H9 (cell line): ENCODE measurements around the gene SCYL3. TPM values are rescaled to one million over a fixed set of nuclear protein-coding genes. Genes with fewer than 3 reads are reported as not detected.

Source experiments
- DNase-seq: peaks from one replicate; pipeline ENCODE4 v3.0.0-alpha.2; 2017
- H2AFZ ChIP-seq: one replicate; pipeline ENCODE4 v1.6.1; 2013; ENCODE audit warnings: mild to moderate bottlenecking, low read length, control low read depth, moderate library complexity
- H2AK5ac ChIP-seq: 2 replicates; pipeline ENCODE4 v1.6.1; 2013; ENCODE audit warnings: low read length, control low read depth, mixed read lengths; ENCODE audit not compliant: insufficient read length
- H2BK120ac ChIP-seq: one replicate; pipeline ENCODE4 v1.6.1; 2013; ENCODE audit warnings: low read depth, mild to moderate bottlenecking, low read length, control low read depth, inconsistent platforms; ENCODE audit not compliant: poor library complexity, severe bottlenecking
- H2BK12ac ChIP-seq: 2 replicates; pipeline ENCODE4 v1.6.1; 2013; ENCODE audit warnings: low read length, control low read depth, mixed read lengths, low read depth; ENCODE audit not compliant: insufficient read length
- H2BK15ac ChIP-seq: 2 replicates; pipeline ENCODE4 v1.6.1; 2013; ENCODE audit warnings: low read depth, low read length, control low read depth
- H2BK20ac ChIP-seq: one replicate; pipeline ENCODE4 v1.6.1; 2013; ENCODE audit warnings: low read depth, mild to moderate bottlenecking, low read length, control low read depth, inconsistent platforms; ENCODE audit not compliant: poor library complexity, severe bottlenecking
- H2BK5ac ChIP-seq: 2 replicates; pipeline ENCODE4 v1.6.1; 2013; ENCODE audit warnings: low read length, control low read depth, mixed read lengths; ENCODE audit not compliant: insufficient read length
- H3K14ac ChIP-seq: 2 replicates; pipeline ENCODE4 v1.6.1; 2013; ENCODE audit warnings: low read length, control low read depth; ENCODE audit not compliant: insufficient read depth
- H3K18ac ChIP-seq: 2 replicates; pipeline ENCODE4 v1.6.1; 2013; ENCODE audit warnings: low read depth, mild to moderate bottlenecking, mixed read lengths, low read length, control low read depth; ENCODE audit not compliant: insufficient read length
- H3K23ac ChIP-seq: 2 replicates; pipeline ENCODE4 v1.6.1; 2013; ENCODE audit warnings: low read length, control low read depth, mixed read lengths, low read depth; ENCODE audit not compliant: insufficient read length
- H3K23me2 ChIP-seq: 2 replicates; pipeline ENCODE4 v1.6.1; 2013; ENCODE audit warnings: low read depth, mild to moderate bottlenecking, mixed read lengths, low read length, control low read depth; ENCODE audit not compliant: insufficient read length, poor library complexity, severe bottlenecking
- H3K27ac ChIP-seq: 2 replicates; pipeline ENCODE4 v1.5.1; 2013; ENCODE audit warnings: low read length, control low read depth, mixed read lengths, low read depth; ENCODE audit not compliant: insufficient read length
- H3K27me3 ChIP-seq: 2 replicates; pipeline ENCODE4 v1.6.1; 2013; ENCODE audit warnings: low read length, control low read depth, inconsistent platforms; ENCODE audit not compliant: insufficient read depth
- H3K4ac ChIP-seq: 2 replicates; pipeline ENCODE4 v1.6.1; 2013; ENCODE audit warnings: low read depth, mild to moderate bottlenecking, control low read depth, inconsistent platforms, low read length, moderate library complexity
- H3K4me1 ChIP-seq: 2 replicates; pipeline ENCODE4 v1.6.1; 2013; ENCODE audit warnings: low read length, control low read depth, inconsistent platforms; ENCODE audit not compliant: insufficient read depth
- H3K4me2 ChIP-seq: 2 replicates; pipeline ENCODE4 v1.6.1; 2013; ENCODE audit warnings: low read length, control low read depth, mixed read lengths; ENCODE audit not compliant: insufficient read length, insufficient read depth
- H3K56ac ChIP-seq: 2 replicates; pipeline ENCODE4 v1.6.1; 2013; ENCODE audit warnings: low read depth, mild to moderate bottlenecking, mixed read lengths, low read length, control low read depth; ENCODE audit not compliant: insufficient read length
- H3K79me1 ChIP-seq: 2 replicates; pipeline ENCODE4 v1.6.1; 2013; ENCODE audit warnings: low read depth, mild to moderate bottlenecking, moderate library complexity, low read length, control low read depth, inconsistent platforms; ENCODE audit not compliant: insufficient read depth, poor library complexity, severe bottlenecking
- H3K79me2 ChIP-seq: 2 replicates; pipeline ENCODE4 v1.6.1; 2013; ENCODE audit warnings: low read length, control low read depth, inconsistent platforms; ENCODE audit not compliant: insufficient read depth
- H3K9ac ChIP-seq: 2 replicates; pipeline ENCODE4 v1.6.1; 2013; ENCODE audit warnings: low read length, control low read depth, mixed read lengths; ENCODE audit not compliant: insufficient read length; ENCODE audit errors: extremely low read depth
- H3K9me3 ChIP-seq: one replicate; pipeline ENCODE4 v1.6.1; 2013; ENCODE audit warnings: low read depth, low read length, inconsistent platforms; ENCODE audit not compliant: control insufficient read depth
- H3T11ph ChIP-seq: one replicate; pipeline ENCODE4 v1.6.1; 2013; ENCODE audit warnings: mild to moderate bottlenecking, low read length, control low read depth, inconsistent platforms
- H4K20me1 ChIP-seq: one replicate; pipeline ENCODE4 v1.6.1; 2013; ENCODE audit not compliant: control insufficient read depth, insufficient read length, insufficient read depth
- H4K5ac ChIP-seq: 2 replicates; pipeline ENCODE4 v1.6.1; 2013; ENCODE audit warnings: low read depth, mild to moderate bottlenecking, mixed read lengths, low read length, control low read depth; ENCODE audit not compliant: insufficient read length
- H4K8ac ChIP-seq: replicated peaks from 2 replicates; pipeline ENCODE4 v1.6.1; 2013; ENCODE audit warnings: low read length, control low read depth, mixed read lengths, low read depth; ENCODE audit not compliant: insufficient read length
- H4K91ac ChIP-seq: 2 replicates; pipeline ENCODE4 v1.6.1; 2013; ENCODE audit warnings: low read depth, mild to moderate bottlenecking, moderate library complexity, mixed read lengths, low read length, control low read depth; ENCODE audit not compliant: insufficient read length
- H3K27ac Mint-ChIP-seq, 3 experiments: 2 replicates in 2 of 3; 3 replicates in 1 of 3; pipeline ENCODE4 v1.8.0; 2020 to 2021; ENCODE audit warnings: mixed read lengths in 3 of 3, mild to moderate bottlenecking in 1 of 3, moderate library complexity in 1 of 3
- H3K27me3 Mint-ChIP-seq: 2 replicates; pipeline ENCODE4 v1.8.0; 2021; ENCODE audit warnings: low read depth, mild to moderate bottlenecking, moderate library complexity, mixed read lengths
- H3K36me3 Mint-ChIP-seq, 3 experiments: 2 replicates in 2 of 3; 3 replicates in 1 of 3; pipeline ENCODE4 v1.8.0; 2020 to 2021; ENCODE audit warnings: low read depth in 3 of 3, mixed read lengths in 3 of 3; ENCODE audit not compliant: insufficient read depth in 1 of 3
- H3K4me1 Mint-ChIP-seq, 2 experiments: 2 replicates each; pipeline ENCODE4 v1.8.0; 2020; ENCODE audit warnings: mixed read lengths in 2 of 2
- H3K4me3 Mint-ChIP-seq, 2 experiments: 2 replicates in 1 of 2; 3 replicates in 1 of 2; pipeline ENCODE4 v1.8.0; 2020 to 2021; ENCODE audit warnings: mild to moderate bottlenecking in 2 of 2, mixed read lengths in 2 of 2, moderate library complexity in 1 of 2
- H3K9me3 Mint-ChIP-seq, 2 experiments: 2 replicates in 1 of 2; 3 replicates in 1 of 2; pipeline ENCODE4 v1.8.0; 2020; ENCODE audit warnings: mild to moderate bottlenecking in 2 of 2, mixed read lengths in 2 of 2, moderate library complexity in 1 of 2
- WGBS: extraction: QIAGEN DNeasy Blood & Tissue Kit; methylation state at CpG from one replicate; pipeline ENCODE4 v1.1.7; 2013; ENCODE audit warnings: missing lambda C conversion rate, low lambda C conversion rate, mixed read lengths; ENCODE audit not compliant: insufficient read length; ENCODE audit errors: extremely low coverage; 5-methylcytosine and 5-hydroxymethylcytosine counted together
- total RNA-seq: library from RNA; stranded (reverse); gene quantifications from 2 replicates; pipeline ENCODE4 v1.2.1, GENCODE V29; 2021
- TF ChIP-seq, protein P1 (sequence below): fragments of 200-600 bp; sonication (generic); conservative IDR thresholded peaks from 3 replicates; pipeline ENCODE4 v1.8.0; 2021; ENCODE audit warnings: antibody characterized with exemption, mild to moderate bottlenecking

Gene SCYL3
- total RNA-seq, 1 experiment from 2014 or later: 3.9 TPM

- no CpG with 5 or more reads among the region's 2 CpGs for WGBS
- Histone ChIP-seq H3K79me2 (peaks cover 4% of the 10 kb centered on the region; the same call in 1 of the 2 replicates), H3K9ac (no peak overlapping the region), H3K23ac (no peak overlapping the region), H3K27ac (no peak overlapping the region), H2AK5ac (no peak overlapping the region), H2BK5ac (no peak overlapping the region), H2BK15ac (no peak overlapping the region), H4K8ac (no peak overlapping the region), H4K20me1 (no peaks in the 10 kb centered on the region), H3K4me2 (no peak overlapping the region), H2AFZ (no peak overlapping the region), H4K91ac (no peak overlapping the region), H3K27me3 (no peaks in the 10 kb centered on the region), H3K14ac (no peak overlapping the region), H4K5ac (no peak overlapping the region), H2BK12ac (no peak overlapping the region), H2BK20ac (no peak overlapping the region), H3K4me1 (no peaks in the 10 kb centered on the region; the same call in 1 of the 2 replicates), H3K23me2 (no peaks in the 10 kb centered on the region), H3K9me3 (no peaks in the 10 kb centered on the region), H3K4ac (no peak overlapping the region), H2BK120ac (no peak overlapping the region), H3K56ac (no peak overlapping the region), H3K79me1 (no peaks in the 10 kb centered on the region), H3K18ac (no peak overlapping the region), H3T11ph (no peak overlapping the region)
- no peaks in the 10 kb centered on the region for H3K9me3 Mint-ChIP-seq
- no peak for DNase-seq
- H3K4me1 Mint-ChIP-seq: peaks cover 14 to 17% of the 10 kb centered on the region in 2 experiments
- H3K27ac Mint-ChIP-seq: no peak overlapping the region
- TF ChIP-seq, protein P1, sequence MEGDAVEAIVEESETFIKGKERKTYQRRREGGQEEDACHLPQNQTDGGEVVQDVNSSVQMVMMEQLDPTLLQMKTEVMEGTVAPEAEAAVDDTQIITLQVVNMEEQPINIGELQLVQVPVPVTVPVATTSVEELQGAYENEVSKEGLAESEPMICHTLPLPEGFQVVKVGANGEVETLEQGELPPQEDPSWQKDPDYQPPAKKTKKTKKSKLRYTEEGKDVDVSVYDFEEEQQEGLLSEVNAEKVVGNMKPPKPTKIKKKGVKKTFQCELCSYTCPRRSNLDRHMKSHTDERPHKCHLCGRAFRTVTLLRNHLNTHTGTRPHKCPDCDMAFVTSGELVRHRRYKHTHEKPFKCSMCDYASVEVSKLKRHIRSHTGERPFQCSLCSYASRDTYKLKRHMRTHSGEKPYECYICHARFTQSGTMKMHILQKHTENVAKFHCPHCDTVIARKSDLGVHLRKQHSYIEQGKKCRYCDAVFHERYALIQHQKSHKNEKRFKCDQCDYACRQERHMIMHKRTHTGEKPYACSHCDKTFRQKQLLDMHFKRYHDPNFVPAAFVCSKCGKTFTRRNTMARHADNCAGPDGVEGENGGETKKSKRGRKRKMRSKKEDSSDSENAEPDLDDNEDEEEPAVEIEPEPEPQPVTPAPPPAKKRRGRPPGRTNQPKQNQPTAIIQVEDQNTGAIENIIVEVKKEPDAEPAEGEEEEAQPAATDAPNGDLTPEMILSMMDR: no peak
- no peaks in the 10 kb centered on the region for H3K27me3 Mint-ChIP-seq
- H3K4me3 Mint-ChIP-seq: no peak overlapping the region
- H3K36me3 Mint-ChIP-seq: peaks cover 6 to 18% (median 12%) of the 10 kb centered on the region in 3 experiments
These were observed 6.8 kb downstream of the SCYL3 start for GRCh38 chr1:169886931-169887330.
